ENCODE data around the gene FAM8A1. TPM values are rescaled to one million over a fixed set of nuclear protein-coding genes. Genes with fewer than 3 reads are reported as not detected.

The FAM8A1 gene
- total and polyA plus RNA-seq, 9 of the 15 experiments (the other 6 are each of a cell fraction or from before 2014, with no cell fraction given) = 4.9 to 23.6 (median 14.2) TPM

DNA sequence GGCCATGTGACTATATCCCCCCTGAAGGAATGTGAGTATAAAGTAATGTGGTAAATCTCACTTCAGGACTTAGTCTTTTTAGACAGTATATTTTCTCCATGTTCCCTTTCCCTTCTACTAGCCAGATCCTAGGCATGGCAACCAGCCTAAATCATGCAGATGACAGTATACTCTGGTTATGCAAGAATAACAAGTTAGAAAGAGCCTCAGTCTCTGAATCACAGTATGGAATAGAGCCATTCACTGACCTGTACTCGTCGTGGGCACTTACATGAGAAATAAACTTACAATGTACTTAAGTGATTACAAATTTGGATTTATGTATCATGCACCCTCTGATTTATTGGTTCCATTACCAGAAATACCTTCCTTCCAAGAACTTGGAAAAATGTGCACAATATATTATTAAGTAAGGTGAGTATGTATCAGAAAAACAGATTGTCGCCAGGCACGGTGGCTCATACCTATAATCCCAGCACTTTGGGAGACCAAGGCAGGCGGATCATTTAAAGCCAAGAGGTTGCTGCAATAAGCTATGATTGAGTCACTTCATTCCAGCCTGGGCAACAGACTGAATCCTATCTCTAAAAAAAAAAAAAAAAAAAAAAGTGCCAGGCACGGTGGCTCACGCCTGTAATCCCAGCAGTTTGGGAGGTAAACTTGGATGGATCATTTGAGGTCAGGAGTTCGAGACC lies 25.1 kb upstream of the FAM8A1 start:
- in situ Hi-C loops (cut with MboI) = no loop called here
- DNase-seq (ENCODE audit: extremely low read depth in 1 of 4, low spot score in 3 of 4) (no peak), FAIRE-seq (no peak), ATAC-seq (no peak)
- no peak overlapping the region for H3K9ac ChIP-seq (ENCODE audit: insufficient read depth in 1 of 2, low read depth in 2 of 2, low read length in 2 of 2)
- BruUV-seq (replicated peaks) = no TSS peak
- ChIA-PET POLR2A (no interaction called here), CTCF (ENCODE audit: low intra/inter-chr PET ratio) (no interaction called here)
- no peak overlapping the region for H3K4me2 ChIP-seq (ENCODE audit: insufficient read depth, low read length)
- WGBS (ENCODE audit: insufficient coverage, low coverage, missing lambda C conversion rate) = 3% methylated on average over 8 of the region's 8 CpGs
- no peaks in the 10 kb centered on the region for H3K4me1 ChIP-seq (replicated peaks in 1 of 2; ENCODE audit: control insufficient read depth in 2 of 2, insufficient read depth in 2 of 2, low read length in 2 of 2)
- H2AFZ ChIP-seq (ENCODE audit: low read depth, low read length) = no peak overlapping the region
- no peak overlapping the region for H3K4me3 ChIP-seq
- intact Hi-C loops (cut with micrococcal nuclease) = no loop called here
- H3K36me3 ChIP-seq (ENCODE audit: control insufficient read depth, insufficient read depth, low read length) = no peaks in the 10 kb centered on the region
- 0 out of 2 replicates have a peak, but pooled peaks cover 7% of the 10 kb centered on the region for H3K9me3 ChIP-seq (replicated peaks; ENCODE audit: control insufficient read depth, insufficient read depth, low read depth, low read length)
- H3K9me1 ChIP-seq (ENCODE audit: control insufficient read depth, insufficient read depth, low read length) = no peaks in the 10 kb centered on the region
- no peaks in the 10 kb centered on the region for H3K79me2 ChIP-seq (ENCODE audit: control insufficient read depth, insufficient read depth, low read length)
- no peaks in the 10 kb centered on the region for H4K20me1 ChIP-seq (replicated peaks; ENCODE audit: control insufficient read depth, insufficient read depth, low read length)
- H3K27me3 ChIP-seq (ENCODE audit: control insufficient read depth in 2 of 2, insufficient read depth in 2 of 2, low read length in 2 of 2) = peaks cover 0 to 2% of the 10 kb centered on the region in 2 experiments; a peak in 2 of 5 replicates
- no peak overlapping the region for H3K27ac ChIP-seq (ENCODE audit: extremely low read depth, low read depth, low read length)
- TF ChIP-seq NFE2L1 (tag; IDR thresholded peaks at IDR 0.05; ENCODE audit: borderline replicate concordance, low read depth) (no peak), TRIM28 (IDR thresholded peaks at IDR 0.05) (no peak), KLF1 (tag; IDR thresholded peaks at IDR 0.05) (no peak), WHSC1 (IDR thresholded peaks at IDR 0.05; ENCODE audit: low read length) (no peak), U2AF2 (optimal IDR thresholded peaks at IDR 0.05; ENCODE audit: low read depth, low read length) (no peak), JUNB (CRISPR knock-in tag; conservative IDR thresholded peaks at IDR 0.05) (no peak), KHSRP (IDR thresholded peaks at IDR 0.05) (no peak), CREBBP (IDR thresholded peaks at IDR 0.05; ENCODE audit: low read depth, low read length) (no peak), ZC3H11A (IDR thresholded peaks at IDR 0.05; ENCODE audit: low read depth, low read length) (no peak)
- TF ChIP-seq, protein P1, sequence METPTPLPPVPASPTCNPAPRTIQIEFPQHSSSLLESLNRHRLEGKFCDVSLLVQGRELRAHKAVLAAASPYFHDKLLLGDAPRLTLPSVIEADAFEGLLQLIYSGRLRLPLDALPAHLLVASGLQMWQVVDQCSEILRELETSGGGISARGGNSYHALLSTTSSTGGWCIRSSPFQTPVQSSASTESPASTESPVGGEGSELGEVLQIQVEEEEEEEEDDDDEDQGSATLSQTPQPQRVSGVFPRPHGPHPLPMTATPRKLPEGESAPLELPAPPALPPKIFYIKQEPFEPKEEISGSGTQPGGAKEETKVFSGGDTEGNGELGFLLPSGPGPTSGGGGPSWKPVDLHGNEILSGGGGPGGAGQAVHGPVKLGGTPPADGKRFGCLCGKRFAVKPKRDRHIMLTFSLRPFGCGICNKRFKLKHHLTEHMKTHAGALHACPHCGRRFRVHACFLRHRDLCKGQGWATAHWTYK (CRISPR knock-in tag; IDR thresholded peaks at IDR 0.05) = no peak
- TF ChIP-seq, protein P2, sequence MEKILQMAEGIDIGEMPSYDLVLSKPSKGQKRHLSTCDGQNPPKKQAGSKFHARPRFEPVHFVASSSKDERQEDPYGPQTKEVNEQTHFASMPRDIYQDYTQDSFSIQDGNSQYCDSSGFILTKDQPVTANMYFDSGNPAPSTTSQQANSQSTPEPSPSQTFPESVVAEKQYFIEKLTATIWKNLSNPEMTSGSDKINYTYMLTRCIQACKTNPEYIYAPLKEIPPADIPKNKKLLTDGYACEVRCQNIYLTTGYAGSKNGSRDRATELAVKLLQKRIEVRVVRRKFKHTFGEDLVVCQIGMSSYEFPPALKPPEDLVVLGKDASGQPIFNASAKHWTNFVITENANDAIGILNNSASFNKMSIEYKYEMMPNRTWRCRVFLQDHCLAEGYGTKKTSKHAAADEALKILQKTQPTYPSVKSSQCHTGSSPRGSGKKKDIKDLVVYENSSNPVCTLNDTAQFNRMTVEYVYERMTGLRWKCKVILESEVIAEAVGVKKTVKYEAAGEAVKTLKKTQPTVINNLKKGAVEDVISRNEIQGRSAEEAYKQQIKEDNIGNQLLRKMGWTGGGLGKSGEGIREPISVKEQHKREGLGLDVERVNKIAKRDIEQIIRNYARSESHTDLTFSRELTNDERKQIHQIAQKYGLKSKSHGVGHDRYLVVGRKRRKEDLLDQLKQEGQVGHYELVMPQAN (IDR thresholded peaks at IDR 0.05; ENCODE audit: borderline replicate concordance) = no peak
- TF ChIP-seq, protein P3, sequence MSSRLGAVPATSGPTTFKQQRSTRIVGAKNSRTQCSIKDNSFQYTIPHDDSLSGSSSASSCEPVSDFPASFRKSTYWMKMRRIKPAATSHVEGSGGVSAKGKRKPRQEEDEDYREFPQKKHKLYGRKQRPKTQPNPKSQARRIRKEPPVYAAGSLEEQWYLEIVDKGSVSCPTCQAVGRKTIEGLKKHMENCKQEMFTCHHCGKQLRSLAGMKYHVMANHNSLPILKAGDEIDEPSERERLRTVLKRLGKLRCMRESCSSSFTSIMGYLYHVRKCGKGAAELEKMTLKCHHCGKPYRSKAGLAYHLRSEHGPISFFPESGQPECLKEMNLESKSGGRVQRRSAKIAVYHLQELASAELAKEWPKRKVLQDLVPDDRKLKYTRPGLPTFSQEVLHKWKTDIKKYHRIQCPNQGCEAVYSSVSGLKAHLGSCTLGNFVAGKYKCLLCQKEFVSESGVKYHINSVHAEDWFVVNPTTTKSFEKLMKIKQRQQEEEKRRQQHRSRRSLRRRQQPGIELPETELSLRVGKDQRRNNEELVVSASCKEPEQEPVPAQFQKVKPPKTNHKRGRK (tag; IDR thresholded peaks at IDR 0.05) = no peak
- TF ChIP-seq, protein P4, sequence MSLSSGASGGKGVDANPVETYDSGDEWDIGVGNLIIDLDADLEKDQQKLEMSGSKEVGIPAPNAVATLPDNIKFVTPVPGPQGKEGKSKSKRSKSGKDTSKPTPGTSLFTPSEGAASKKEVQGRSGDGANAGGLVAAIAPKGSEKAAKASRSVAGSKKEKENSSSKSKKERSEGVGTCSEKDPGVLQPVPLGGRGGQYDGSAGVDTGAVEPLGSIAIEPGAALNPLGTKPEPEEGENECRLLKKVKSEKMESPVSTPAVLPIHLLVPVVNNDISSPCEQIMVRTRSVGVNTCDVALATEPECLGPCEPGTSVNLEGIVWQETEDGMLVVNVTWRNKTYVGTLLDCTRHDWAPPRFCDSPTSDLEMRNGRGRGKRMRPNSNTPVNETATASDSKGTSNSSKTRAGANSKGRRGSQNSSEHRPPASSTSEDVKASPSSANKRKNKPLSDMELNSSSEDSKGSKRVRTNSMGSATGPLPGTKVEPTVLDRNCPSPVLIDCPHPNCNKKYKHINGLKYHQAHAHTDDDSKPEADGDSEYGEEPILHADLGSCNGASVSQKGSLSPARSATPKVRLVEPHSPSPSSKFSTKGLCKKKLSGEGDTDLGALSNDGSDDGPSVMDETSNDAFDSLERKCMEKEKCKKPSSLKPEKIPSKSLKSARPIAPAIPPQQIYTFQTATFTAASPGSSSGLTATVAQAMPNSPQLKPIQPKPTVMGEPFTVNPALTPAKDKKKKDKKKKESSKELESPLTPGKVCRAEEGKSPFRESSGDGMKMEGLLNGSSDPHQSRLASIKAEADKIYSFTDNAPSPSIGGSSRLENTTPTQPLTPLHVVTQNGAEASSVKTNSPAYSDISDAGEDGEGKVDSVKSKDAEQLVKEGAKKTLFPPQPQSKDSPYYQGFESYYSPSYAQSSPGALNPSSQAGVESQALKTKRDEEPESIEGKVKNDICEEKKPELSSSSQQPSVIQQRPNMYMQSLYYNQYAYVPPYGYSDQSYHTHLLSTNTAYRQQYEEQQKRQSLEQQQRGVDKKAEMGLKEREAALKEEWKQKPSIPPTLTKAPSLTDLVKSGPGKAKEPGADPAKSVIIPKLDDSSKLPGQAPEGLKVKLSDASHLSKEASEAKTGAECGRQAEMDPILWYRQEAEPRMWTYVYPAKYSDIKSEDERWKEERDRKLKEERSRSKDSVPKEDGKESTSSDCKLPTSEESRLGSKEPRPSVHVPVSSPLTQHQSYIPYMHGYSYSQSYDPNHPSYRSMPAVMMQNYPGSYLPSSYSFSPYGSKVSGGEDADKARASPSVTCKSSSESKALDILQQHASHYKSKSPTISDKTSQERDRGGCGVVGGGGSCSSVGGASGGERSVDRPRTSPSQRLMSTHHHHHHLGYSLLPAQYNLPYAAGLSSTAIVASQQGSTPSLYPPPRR (CRISPR knock-in tag; IDR thresholded peaks at IDR 0.05; ENCODE audit: borderline replicate concordance) = no peak

Measured in K562 (cell line).